H1 (cell line): ENCODE results near the gene HSD11B1L.

Experiments
- BCL11A ChIP-seq, 2 experiments: IDR thresholded peaks; one replicate each; pipeline ENCODE4 v1.6.1; 2011; ENCODE audit warnings: low read depth in 2 of 2, low read length in 2 of 2, mild to moderate bottlenecking in 2 of 2
- EZH2 ChIP-seq: fragments of 200-600 bp; sonication (generic); IDR thresholded peaks from 2 replicates; pipeline ENCODE4 v1.7.1; 2012; ENCODE audit warnings: low read depth, mild to moderate bottlenecking, moderate library complexity, low read length, inconsistent platforms; ENCODE audit not compliant: severe bottlenecking
- GABPA ChIP-seq: IDR thresholded peaks from 2 replicates; pipeline ENCODE4 v1.6.1; 2011; ENCODE audit warnings: mild to moderate bottlenecking, low read length, moderate library complexity, borderline replicate concordance; ENCODE audit not compliant: insufficient read depth
- KDM1A ChIP-seq: fragments of 200-600, 300-600 bp; sonication (generic); IDR thresholded peaks from 2 replicates; pipeline ENCODE4 v1.7.1; 2016; ENCODE audit warnings: mild to moderate bottlenecking, low read length, borderline replicate concordance
- POLR2AphosphoS5 ChIP-seq: IDR thresholded peaks from 2 replicates; pipeline ENCODE4 v1.6.1; 2011; ENCODE audit warnings: low read depth, low read length
- POU5F1 ChIP-seq: IDR thresholded peaks from 2 replicates; pipeline ENCODE4 v1.6.1; 2011; ENCODE audit warnings: low read depth, mild to moderate bottlenecking, low read length, moderate library complexity
- SIX5 ChIP-seq: IDR thresholded peaks from 2 replicates; pipeline ENCODE4 v1.6.1; 2011; ENCODE audit warnings: mild to moderate bottlenecking, low read depth, low read length
- SRF ChIP-seq: IDR thresholded peaks from 2 replicates; pipeline ENCODE4 v1.6.1; 2011; ENCODE audit warnings: mild to moderate bottlenecking, low read depth, low read length, moderate library complexity
- TF ChIP-seq, protein P1 (sequence below), 3 experiments: IDR thresholded peaks; 1 replicate in 2 of 3; 2 replicates in 1 of 3; pipeline versions ENCODE4 v1.5.1 to v1.6.1; 2011; ENCODE audit warnings: low read length in 3 of 3, mild to moderate bottlenecking in 3 of 3, inconsistent platforms in 2 of 3, low read depth in 1 of 3, moderate library complexity in 1 of 3; ENCODE audit not compliant: insufficient read depth in 1 of 3; ENCODE audit errors: control extremely low read depth in 1 of 3

DNA sequence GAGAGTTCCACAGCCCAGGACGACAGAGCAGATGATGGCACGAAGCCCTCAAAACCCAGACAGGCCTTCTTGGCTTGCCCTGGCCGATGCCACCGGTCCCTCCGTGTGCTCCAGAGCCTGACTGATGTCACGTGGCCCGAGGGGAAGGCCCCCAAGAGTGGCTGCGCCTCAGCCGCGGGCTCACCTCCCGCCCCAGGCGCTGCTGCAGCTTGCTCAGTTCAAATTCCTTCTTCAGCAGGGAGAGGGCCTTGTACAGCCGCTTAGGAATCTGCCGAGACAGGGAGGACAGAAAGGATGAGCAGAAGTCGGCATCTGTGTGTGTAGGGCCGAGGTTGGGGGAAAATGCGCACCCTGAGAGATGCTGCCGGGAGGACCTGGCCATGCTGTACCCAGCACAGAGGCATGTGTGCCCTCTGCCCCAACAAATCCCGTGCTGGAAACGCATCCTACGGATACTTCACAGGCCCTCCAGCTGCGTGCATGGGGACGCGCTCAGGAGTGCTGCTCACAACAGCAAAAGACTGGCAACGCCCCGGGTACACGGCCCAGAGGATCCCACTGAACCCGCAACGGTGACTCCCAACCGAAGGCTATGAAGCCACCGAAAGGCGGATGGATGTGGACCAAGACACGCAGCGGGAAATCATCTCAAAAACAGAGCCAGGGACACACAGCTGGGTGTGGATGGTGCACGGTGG is 26.2 kb downstream of the HSD11B1L start:
- no peak for TF ChIP-seq GABPA
- no peak for TF ChIP-seq POLR2AphosphoS5
- TF ChIP-seq, protein P1, sequence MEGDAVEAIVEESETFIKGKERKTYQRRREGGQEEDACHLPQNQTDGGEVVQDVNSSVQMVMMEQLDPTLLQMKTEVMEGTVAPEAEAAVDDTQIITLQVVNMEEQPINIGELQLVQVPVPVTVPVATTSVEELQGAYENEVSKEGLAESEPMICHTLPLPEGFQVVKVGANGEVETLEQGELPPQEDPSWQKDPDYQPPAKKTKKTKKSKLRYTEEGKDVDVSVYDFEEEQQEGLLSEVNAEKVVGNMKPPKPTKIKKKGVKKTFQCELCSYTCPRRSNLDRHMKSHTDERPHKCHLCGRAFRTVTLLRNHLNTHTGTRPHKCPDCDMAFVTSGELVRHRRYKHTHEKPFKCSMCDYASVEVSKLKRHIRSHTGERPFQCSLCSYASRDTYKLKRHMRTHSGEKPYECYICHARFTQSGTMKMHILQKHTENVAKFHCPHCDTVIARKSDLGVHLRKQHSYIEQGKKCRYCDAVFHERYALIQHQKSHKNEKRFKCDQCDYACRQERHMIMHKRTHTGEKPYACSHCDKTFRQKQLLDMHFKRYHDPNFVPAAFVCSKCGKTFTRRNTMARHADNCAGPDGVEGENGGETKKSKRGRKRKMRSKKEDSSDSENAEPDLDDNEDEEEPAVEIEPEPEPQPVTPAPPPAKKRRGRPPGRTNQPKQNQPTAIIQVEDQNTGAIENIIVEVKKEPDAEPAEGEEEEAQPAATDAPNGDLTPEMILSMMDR (IDR thresholded peaks at IDR 0.05; ENCODE audit: control extremely low read depth in 1 of 3, insufficient read depth in 1 of 3, low read depth in 1 of 3, low read length in 3 of 3) = no peak
- TF ChIP-seq KDM1A = no peak
- TF ChIP-seq EZH2 = no peak
- no peak for TF ChIP-seq BCL11A (IDR thresholded peaks at IDR 0.05; ENCODE audit: low read depth in 2 of 2, low read length in 2 of 2)
- no peak for TF ChIP-seq SRF
- TF ChIP-seq SIX5 = no peak
- TF ChIP-seq POU5F1 = no peak
